DOHH2 (cell line): Measurements from ENCODE around the gene FRMPD4.

Source experiments
- EZH2phosphoT487 ChIP-seq: fragments of 200-600 bp; sonication (generic); IDR thresholded peaks from 2 replicates; pipeline ENCODE4 v1.6.1; 2017; ENCODE audit warnings: borderline replicate concordance, mild to moderate bottlenecking, antibody characterized with exemption, low read length, moderate library complexity, mixed read lengths
- TF ChIP-seq, protein P1 (sequence below): fragments of 200-600 bp; sonication (generic); IDR thresholded peaks from one replicate; pipeline ENCODE4 v1.5.1; 2014; ENCODE audit warnings: antibody characterized with exemption, mild to moderate bottlenecking, low read depth, low read length; ENCODE audit not compliant: poor library complexity, severe bottlenecking

DNA sequence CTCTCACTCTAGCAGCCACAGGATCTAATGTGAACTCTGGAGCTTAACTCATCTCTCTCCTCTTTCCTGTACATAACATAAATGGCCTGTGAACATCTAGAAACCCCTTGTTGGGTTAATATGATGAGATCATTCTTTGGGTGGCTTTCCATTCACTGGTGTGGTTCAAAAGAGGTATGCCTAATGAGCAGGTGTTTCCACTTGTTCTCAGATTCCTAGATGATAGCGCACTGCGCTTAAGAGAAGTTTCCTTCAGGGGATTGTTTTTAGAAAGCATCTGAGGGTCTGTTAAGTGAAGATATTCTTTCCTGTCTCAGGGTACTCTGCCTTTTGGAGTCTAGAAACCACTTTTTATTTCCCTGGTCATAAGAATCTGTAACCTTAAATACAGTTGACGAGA, 32.5 kb downstream of the FRMPD4 start:
- TF ChIP-seq, protein P1, sequence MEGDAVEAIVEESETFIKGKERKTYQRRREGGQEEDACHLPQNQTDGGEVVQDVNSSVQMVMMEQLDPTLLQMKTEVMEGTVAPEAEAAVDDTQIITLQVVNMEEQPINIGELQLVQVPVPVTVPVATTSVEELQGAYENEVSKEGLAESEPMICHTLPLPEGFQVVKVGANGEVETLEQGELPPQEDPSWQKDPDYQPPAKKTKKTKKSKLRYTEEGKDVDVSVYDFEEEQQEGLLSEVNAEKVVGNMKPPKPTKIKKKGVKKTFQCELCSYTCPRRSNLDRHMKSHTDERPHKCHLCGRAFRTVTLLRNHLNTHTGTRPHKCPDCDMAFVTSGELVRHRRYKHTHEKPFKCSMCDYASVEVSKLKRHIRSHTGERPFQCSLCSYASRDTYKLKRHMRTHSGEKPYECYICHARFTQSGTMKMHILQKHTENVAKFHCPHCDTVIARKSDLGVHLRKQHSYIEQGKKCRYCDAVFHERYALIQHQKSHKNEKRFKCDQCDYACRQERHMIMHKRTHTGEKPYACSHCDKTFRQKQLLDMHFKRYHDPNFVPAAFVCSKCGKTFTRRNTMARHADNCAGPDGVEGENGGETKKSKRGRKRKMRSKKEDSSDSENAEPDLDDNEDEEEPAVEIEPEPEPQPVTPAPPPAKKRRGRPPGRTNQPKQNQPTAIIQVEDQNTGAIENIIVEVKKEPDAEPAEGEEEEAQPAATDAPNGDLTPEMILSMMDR = no peak
- TF ChIP-seq EZH2phosphoT487 = no peak
